HepG2 (cell line): Measurements from ENCODE around the gene SAPCD2. TPM values are rescaled to one million over a fixed set of nuclear protein-coding genes. Genes with fewer than 3 reads are reported as not detected.

ENCODE experiments used
- ARNT2 ChIP-seq: sonication (generic); formaldehyde crosslinking; IDR thresholded peaks from 2 replicates; pipeline ENCODE4 v1.8.0; 2022; ENCODE audit warnings: mild to moderate bottlenecking, low read depth, missing genetic modification reagents, moderate library complexity
- ATF7-NPFF ChIP-seq: sonication (generic); formaldehyde crosslinking; IDR thresholded peaks from 2 replicates; pipeline ENCODE4 v1.8.1; 2023; ENCODE audit warnings: mild to moderate bottlenecking, low read depth, missing genetic modification reagents, moderate library complexity
- BORCS8-MEF2B ChIP-seq: sonication (generic); formaldehyde crosslinking; IDR thresholded peaks from 2 replicates; pipeline ENCODE4 v1.8.0; 2022; ENCODE audit warnings: mild to moderate bottlenecking, missing genetic modification reagents
- E2F1 ChIP-seq: sonication (generic); formaldehyde crosslinking; IDR thresholded peaks from 2 replicates; pipeline ENCODE4 v1.5.0; 2020; ENCODE audit warnings: missing genetic modification reagents
- JUND ChIP-seq: sonication (generic); formaldehyde crosslinking; IDR thresholded peaks from 2 replicates; pipeline ENCODE4 v1.8.0; 2022; ENCODE audit warnings: mild to moderate bottlenecking, missing genetic modification reagents
- MAFG ChIP-seq: sonication (generic); formaldehyde crosslinking; IDR thresholded peaks from 2 replicates; pipeline ENCODE4 v1.5.1; 2020; ENCODE audit warnings: mild to moderate bottlenecking, missing genetic modification reagents
- MEF2D ChIP-seq: sonication (generic); formaldehyde crosslinking; IDR thresholded peaks from 2 replicates; pipeline ENCODE4 v1.5.1; 2020; ENCODE audit warnings: mild to moderate bottlenecking, missing genetic modification reagents
- MXI1 ChIP-seq: IDR thresholded peaks from 3 replicates; pipeline ENCODE4 v1.6.1; 2012; ENCODE audit warnings: low read depth, low read length, inconsistent platforms, borderline replicate concordance
- MYC ChIP-seq: sonication (generic); formaldehyde crosslinking; IDR thresholded peaks from 2 replicates; pipeline ENCODE4 v1.9.0; 2021; ENCODE audit warnings: missing genetic modification reagents, borderline replicate concordance
- NR2F2 ChIP-seq: IDR thresholded peaks from 2 replicates; pipeline ENCODE4 v1.6.1; 2012; ENCODE audit warnings: low read depth, inconsistent platforms, borderline replicate concordance
- NR2F6 ChIP-seq, 2 experiments: IDR thresholded peaks; 2 replicates each; pipeline ENCODE4 v1.6.1; 2016; ENCODE audit warnings: antibody characterized with exemption in 1 of 2, mild to moderate bottlenecking in 1 of 2
- SNAPC5 ChIP-seq: sonication (generic); formaldehyde crosslinking; IDR thresholded peaks from 2 replicates; pipeline ENCODE4 v1.8.1; 2023; ENCODE audit warnings: mild to moderate bottlenecking, missing genetic modification reagents, borderline replicate concordance
- ZBTB34 ChIP-seq: sonication (generic); formaldehyde crosslinking; IDR thresholded peaks from 2 replicates; pipeline ENCODE4 v1.8.0; 2022; ENCODE audit warnings: mild to moderate bottlenecking, missing genetic modification reagents
- ZFAT ChIP-seq: sonication (generic); formaldehyde crosslinking; conservative IDR thresholded peaks from 2 replicates; pipeline ENCODE4 v1.8.1; 2023; ENCODE audit warnings: missing genetic modification reagents, inconsistent platforms
- ZFP41 ChIP-seq: sonication (generic); formaldehyde crosslinking; IDR thresholded peaks from 2 replicates; pipeline ENCODE4 v1.4.0; 2020; ENCODE audit warnings: mild to moderate bottlenecking, missing genetic modification reagents, borderline replicate concordance
- ZNF296 ChIP-seq: sonication (generic); formaldehyde crosslinking; conservative IDR thresholded peaks from 2 replicates; pipeline ENCODE4 v1.5.0; 2020; ENCODE audit warnings: mild to moderate bottlenecking, missing genetic modification reagents
- ZNF33B ChIP-seq: sonication (generic); formaldehyde crosslinking; IDR thresholded peaks from 2 replicates; pipeline ENCODE4 v1.5.1; 2020; ENCODE audit warnings: mild to moderate bottlenecking, missing genetic modification reagents
- ZNF414 ChIP-seq: sonication (generic); formaldehyde crosslinking; IDR thresholded peaks from 2 replicates; pipeline ENCODE4 v1.5.0; 2020; ENCODE audit warnings: missing genetic modification reagents
- ZSCAN29 ChIP-seq: sonication (generic); formaldehyde crosslinking; conservative IDR thresholded peaks from 2 replicates; pipeline ENCODE4 v1.4.0; 2020; ENCODE audit warnings: mild to moderate bottlenecking, missing genetic modification reagents
- polyA plus RNA-seq, 8 experiments: library from polyadenylated mRNA; depleted of rRNA in 3 of 8; stranded (reverse) in 7 of 8; unstranded in 1 of 8; fragments of >200 nt; fragmentation: Illumina TruSeq in 4 of 8; extraction: Trizol in 4 of 8; gene quantifications; 2 replicates each; pipeline versions ENCODE4 v1.2.1 to v1.2.3, GENCODE V29; 2011 to 2016; ENCODE audit warnings: low read depth in 4 of 8, missing spikeins in 1 of 8, mixed read lengths in 1 of 8; ENCODE audit not compliant: insufficient read depth in 1 of 8
- total RNA-seq, 5 experiments: library from RNA; depleted of rRNA; stranded (reverse); fragments of >200 nt; fragmentation: Illumina TruSeq; extraction: Trizol; gene quantifications; 2 replicates each; pipeline ENCODE4 v1.2.3, GENCODE V29; 2016; ENCODE audit warnings: low read depth in 1 of 5

Gene SAPCD2
- total and polyA plus RNA-seq, 2 of the 13 experiments (the other 11 are each of a cell fraction or from before 2014, with no cell fraction given): 21.9 to 42.8 TPM

- TF ChIP-seq ZNF414 (CRISPR knock-in tag) (no peak; the same call in 1 of the 2 replicates), BORCS8-MEF2B (CRISPR knock-in tag) (0 out of 2 replicates have a peak, but pooled peaks have one; percentile 7), ZBTB34 (CRISPR knock-in tag) (no peak), MAFG (CRISPR knock-in tag) (0 out of 2 replicates have a peak, but pooled peaks have one; percentile 11), E2F1 (peak; percentile 51; the same call in 1 of the 2 replicates), MXI1 (peak; percentile 44; the same call in 1 of the 3 replicates), JUND (CRISPR knock-in tag) (peak; percentile 7; the same call in 1 of the 2 replicates), ZSCAN29 (CRISPR knock-in tag) (no peak), NR2F2 (peak; percentile 5; the same call in 1 of the 2 replicates), ZFP41 (CRISPR knock-in tag) (0 out of 2 replicates have a peak, but pooled peaks have one; percentile 28), ATF7-NPFF (CRISPR knock-in tag) (peak; percentile 52), ZNF33B (CRISPR knock-in tag) (no peak), ZFAT (CRISPR knock-in tag) (no peak; the same call in 1 of the 2 replicates), ARNT2 (CRISPR knock-in tag) (peak; percentile 72; the same call in 1 of the 2 replicates), MYC (CRISPR knock-in tag) (peak; percentile 64; the same call in 1 of the 2 replicates), SNAPC5 (CRISPR knock-in tag) (no peak), NR2F6 (IDR thresholded peaks at IDR 0.05) (no peak), NR2F6 (CRISPR knock-in tag; IDR thresholded peaks at IDR 0.05) (0 out of 2 replicates have a peak, but pooled peaks have one; percentile 8), MEF2D (CRISPR knock-in tag) (no peak), ZNF296 (CRISPR knock-in tag) (0 out of 2 replicates have a peak, but pooled peaks have one; percentile 11)
Observed at GRCh38 chr9:137053944-137054931, 16.1 kb downstream of the SAPCD2 start, which contains the start of gene ENTPD2 (continued).
